Subcutaneous adipose tissue (tissue), 4 donors: Measurements from ENCODE around the gene BNIPL. TPM values are rescaled to one million over a fixed set of nuclear protein-coding genes. Genes with fewer than 3 reads are reported as not detected.

Experiments
- total RNA-seq, 4 donors: library from RNA; depleted of rRNA; stranded (reverse); fragments of >200 nt; gene quantifications; one replicate each; pipeline ENCODE4 v1.1.0, GENCODE V29; 2016
- TF ChIP-seq, protein P1 (sequence below): fragments of 450-650 bp; IDR thresholded peaks from one replicate; pipeline ENCODE4 v1.5.1; 2016; ENCODE audit warnings: low read depth, mild to moderate bottlenecking, control low read depth, antibody characterized with exemption, moderate library complexity

The BNIPL gene
- total RNA-seq, 4 donors from 2014 or later = 0.16 to 0.88 (median 0.34) TPM; not detected in 1

DNA sequence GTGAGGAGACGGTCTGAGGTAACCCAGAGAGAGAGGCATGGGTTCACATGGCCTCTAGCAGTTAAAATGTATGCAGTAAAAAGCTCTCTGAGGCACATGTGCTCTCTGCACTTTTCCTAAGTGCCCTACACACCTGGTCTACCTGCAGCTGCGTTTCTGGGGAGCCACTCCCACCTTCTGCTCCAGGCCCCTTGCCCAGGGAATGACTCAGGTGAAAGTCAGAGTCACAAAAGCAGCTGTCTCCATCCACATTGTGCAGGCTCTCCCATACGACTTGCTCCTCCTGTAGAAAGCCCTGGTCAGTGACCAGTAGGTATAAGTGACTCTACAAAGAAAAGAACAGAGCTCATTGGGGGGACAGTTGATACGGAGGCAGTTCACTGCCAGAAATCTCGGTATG, 38.4 kb upstream of the BNIPL start:
- TF ChIP-seq, protein P1, sequence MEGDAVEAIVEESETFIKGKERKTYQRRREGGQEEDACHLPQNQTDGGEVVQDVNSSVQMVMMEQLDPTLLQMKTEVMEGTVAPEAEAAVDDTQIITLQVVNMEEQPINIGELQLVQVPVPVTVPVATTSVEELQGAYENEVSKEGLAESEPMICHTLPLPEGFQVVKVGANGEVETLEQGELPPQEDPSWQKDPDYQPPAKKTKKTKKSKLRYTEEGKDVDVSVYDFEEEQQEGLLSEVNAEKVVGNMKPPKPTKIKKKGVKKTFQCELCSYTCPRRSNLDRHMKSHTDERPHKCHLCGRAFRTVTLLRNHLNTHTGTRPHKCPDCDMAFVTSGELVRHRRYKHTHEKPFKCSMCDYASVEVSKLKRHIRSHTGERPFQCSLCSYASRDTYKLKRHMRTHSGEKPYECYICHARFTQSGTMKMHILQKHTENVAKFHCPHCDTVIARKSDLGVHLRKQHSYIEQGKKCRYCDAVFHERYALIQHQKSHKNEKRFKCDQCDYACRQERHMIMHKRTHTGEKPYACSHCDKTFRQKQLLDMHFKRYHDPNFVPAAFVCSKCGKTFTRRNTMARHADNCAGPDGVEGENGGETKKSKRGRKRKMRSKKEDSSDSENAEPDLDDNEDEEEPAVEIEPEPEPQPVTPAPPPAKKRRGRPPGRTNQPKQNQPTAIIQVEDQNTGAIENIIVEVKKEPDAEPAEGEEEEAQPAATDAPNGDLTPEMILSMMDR = no peak

DNA sequence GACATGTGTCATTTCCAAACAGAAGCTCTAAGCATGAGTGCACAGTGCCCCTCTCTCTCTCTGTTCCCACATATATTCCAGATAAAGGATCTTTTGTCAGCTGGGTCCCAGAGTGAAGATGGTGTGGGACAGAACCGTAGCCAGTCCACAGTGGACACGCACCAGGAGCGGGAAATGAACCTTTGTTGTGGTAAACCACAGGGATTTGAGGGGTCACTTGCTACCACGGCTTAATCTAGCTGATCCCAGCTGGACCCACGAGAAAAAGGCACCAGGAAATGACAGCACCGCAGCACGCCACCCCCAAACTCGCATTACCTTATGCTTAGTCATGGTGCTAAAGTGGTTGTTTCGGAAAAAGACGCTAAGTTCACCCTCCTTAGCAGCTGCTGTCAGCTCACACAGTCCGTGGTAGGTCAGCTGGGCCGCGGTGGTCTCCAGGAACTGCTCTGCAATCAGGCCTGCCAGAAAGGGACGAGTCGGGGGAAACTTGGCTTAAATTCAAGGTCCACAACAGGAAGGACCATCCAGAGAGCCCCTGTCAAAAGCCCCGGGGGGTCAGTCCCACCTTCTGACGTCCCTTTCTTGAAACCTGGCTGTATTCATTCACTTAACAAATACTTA, 37.2 kb upstream of the BNIPL start:
- TF ChIP-seq, protein P1 = no peak

DNA sequence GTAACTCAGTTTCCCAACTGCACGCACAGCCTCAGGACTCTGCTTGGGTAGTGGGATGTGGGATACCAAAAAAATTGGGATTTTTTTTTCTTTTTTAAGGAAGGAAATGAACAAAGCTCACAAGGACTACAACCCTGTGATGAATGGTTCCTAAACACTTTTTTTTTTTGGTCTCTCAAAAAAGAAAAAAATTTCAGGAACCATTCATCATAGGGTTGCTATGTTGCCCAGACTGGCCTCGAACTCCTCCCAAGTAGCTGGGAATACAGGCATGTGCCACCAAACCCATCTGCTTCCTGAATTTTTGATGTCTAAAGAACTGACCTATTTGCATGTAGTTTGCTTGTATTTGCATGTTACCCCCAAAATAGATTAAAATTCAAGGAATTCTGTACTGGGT, 36.5 kb upstream of the BNIPL start:
- TF ChIP-seq, protein P1 = no peak

DNA sequence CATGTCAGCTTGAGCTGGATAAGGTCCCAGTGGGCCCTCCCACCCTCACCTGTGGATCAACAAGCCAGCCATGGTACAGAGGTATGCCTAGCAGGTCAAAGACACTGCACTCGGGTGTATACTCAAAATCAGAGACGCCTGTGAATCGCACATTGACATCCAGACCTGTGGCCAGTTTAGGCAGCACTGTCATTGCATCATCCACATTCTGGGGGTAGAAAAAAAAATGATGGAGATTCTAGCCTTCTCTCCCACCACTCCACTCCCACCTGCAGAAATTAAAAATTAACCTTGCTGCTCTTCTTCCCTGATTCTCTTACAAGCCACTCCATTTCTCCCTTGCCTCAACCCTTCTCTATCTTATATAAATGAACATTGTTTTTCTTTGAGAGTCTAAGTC, 36.0 kb upstream of the BNIPL start:
- TF ChIP-seq, protein P1 = no peak

DNA sequence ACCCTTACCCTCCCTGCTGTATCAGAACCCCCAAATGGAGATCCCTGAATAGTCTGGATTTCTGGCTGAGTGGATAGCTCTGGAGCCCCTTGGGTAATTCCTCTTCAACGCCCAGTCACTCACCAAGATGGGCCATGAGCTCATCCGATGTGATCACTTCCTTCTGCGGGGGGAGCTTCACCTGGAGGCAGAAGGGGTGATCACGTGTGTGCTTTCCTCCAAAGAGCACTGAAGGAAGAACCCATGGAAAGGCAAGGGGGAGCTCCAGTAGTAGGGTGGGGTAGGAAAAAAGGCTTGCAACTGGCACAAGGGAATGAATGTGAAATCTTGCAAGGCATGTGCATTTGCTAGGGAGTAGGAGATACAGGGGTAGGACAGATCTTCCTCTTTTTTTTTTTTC, 34.8 kb upstream of the BNIPL start:
- TF ChIP-seq, protein P1 = no peak

DNA sequence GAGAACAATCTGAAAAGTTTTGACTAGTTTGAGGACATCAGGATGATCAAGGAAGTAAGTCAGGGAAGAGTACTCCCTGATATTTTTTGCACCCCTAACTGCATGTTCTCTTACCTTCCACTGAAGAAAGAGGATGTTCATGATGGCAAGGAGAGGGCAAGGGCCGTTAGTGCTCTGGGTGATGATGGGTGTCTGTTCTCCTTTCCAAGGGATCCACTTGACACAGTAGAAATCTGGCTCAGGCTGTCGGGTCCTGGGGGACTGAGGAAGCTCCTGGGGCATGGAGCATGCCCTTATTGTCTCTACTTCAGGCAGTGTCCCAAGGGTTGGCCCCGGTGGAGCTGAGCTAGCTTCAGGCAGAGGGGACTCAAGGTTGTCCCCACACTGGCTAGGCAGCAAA, 34.3 kb upstream of the BNIPL start:
- TF ChIP-seq, protein P1 = no peak

GRCh38 chr1:151002611-151003010, 33.8 kb upstream of the BNIPL start:
- TF ChIP-seq, protein P1 = no peak
